Left ventricle myocardium superior (tissue), 1 donor: ENCODE results near the gene ATP9B. TPM values are rescaled to one million over a fixed set of nuclear protein-coding genes. Genes with fewer than 3 reads are reported as not detected.
"Not testable (repeated sequence)": the region's sequence is repeated elsewhere in the genome, so short reads cannot be mapped to it uniquely, and the experiment has no call there.

Source experiments
- ATAC-seq: fragments of 200-7000 bp; cut with Tn5 transposase; one replicate; pipeline ENCODE4 v1.9.1; 2020; ENCODE audit warnings: mild to moderate bottlenecking, moderate library complexity
- DNase-seq: peaks from one replicate; pipeline ENCODE4 v3.0.0-alpha.2; 2020
- intact Hi-C: fragments of 100-400 bp; cut with micrococcal nuclease; formaldehyde crosslinking; loops from one replicate; pipeline ENCODE4 v1.11.0; 2022
- total RNA-seq: library from RNA; stranded (reverse); fragmentation: NEBNext Ultra II Directional; extraction: Animal tissue kit (Norgen Biotek cat#: 25700); gene quantifications from one replicate; pipeline ENCODE4 v1.2.1, GENCODE V29; 2021
- donor health status: DM: no; HTN: yes; CAD: no; lungs with severe emphysema.

The ATP9B gene
- total RNA-seq, 1 donor from 2014 or later, result 14.0 TPM

DNA sequence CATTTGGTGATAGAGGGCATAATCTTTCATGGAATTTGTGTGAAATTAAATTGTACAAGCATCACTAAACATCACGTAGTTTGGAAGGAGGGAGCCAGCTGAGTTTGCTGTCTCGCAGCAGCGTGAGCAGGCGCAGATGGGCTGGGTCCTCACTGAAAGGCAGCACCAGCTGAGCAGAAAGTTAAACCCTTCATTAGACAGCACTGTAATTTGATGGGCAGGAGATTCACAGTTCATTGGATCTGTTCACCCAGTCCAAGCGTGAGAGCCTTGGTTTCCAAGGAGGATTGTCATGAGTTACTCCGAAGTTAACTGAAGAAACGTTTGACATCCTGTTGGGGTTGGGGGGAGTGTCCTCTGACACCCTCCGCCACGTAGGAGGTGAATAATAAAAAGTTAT is 236.7 kb downstream of the ATP9B start:
- intact Hi-C loops, result no loop called here
- no peak for DNase-seq
- ATAC-seq, result no peak

DNA sequence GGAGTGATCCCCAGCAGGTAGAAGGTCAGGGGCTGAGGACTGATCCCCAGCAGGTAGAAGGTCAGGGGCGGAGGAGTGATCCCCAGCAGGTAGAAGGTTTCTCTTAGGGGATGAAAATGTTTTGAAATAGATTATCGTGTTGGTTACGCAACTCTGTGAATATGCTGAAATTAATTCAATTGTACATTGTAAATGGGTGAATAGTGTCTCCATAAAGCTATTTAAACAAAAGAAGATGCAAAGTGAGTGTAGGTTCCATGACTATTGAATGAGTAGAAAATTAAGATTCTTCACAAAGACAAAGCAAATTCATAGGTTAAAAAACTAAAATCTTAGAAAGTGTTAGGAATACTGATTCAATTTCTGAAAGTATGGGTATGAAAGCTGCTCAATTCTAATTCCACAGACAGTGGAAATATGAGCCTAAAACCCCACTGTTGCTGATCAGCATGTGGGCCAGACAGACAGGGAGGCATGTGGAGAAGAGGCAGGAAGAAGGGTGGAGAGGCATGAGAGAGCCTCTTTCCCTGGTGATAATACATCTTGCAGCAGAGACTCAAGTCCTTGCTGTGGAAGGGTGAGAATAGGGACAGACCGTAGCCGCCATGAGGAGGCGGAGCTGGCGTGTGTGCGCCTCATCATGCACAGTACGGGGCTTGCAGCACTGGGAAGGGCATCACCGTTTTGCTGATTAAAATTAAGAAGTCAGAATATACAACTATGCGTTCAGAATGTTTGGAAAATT is 240.6 kb downstream of the ATP9B start:
- intact Hi-C loops, result no loop called here
- ATAC-seq (no peak), DNase-seq (no peak)

GRCh38 chr18:79314838-79315388 is 245.7 kb downstream of the ATP9B start:
- intact Hi-C loops, result no loop called here
- no peak for DNase-seq
- no peak for ATAC-seq

DNA sequence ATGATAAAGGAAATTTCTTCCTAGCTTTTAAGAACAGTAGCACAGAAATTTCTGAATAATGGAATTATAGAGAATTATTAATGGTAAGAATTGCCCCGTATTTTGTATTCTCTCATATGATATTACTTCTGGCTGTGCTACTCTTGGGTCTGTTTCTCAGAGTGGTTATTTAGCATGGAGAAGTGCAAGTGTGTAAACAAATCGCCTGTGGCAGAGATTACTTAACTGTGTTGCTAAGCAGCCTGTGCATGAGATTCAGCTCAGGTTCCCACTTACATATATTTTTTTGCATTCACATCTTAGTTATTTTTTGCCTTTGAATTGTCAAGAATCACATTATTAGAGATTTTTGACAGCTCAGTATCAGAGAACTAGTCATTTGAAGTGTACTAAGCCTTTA is 246.4 kb downstream of the ATP9B start:
- no peak for DNase-seq
- no peak for ATAC-seq
- intact Hi-C loops, result no loop called here

GRCh38 chr18:79317703-79318102 is 248.5 kb downstream of the ATP9B start:
- ATAC-seq (no peak), DNase-seq (no peak)
- intact Hi-C loops, result no loop called here

GRCh38 chr18:79318142-79318673 is 249.0 kb downstream of the ATP9B start:
- intact Hi-C loops, result no loop called here
- ATAC-seq (no peak), DNase-seq (no peak)

DNA sequence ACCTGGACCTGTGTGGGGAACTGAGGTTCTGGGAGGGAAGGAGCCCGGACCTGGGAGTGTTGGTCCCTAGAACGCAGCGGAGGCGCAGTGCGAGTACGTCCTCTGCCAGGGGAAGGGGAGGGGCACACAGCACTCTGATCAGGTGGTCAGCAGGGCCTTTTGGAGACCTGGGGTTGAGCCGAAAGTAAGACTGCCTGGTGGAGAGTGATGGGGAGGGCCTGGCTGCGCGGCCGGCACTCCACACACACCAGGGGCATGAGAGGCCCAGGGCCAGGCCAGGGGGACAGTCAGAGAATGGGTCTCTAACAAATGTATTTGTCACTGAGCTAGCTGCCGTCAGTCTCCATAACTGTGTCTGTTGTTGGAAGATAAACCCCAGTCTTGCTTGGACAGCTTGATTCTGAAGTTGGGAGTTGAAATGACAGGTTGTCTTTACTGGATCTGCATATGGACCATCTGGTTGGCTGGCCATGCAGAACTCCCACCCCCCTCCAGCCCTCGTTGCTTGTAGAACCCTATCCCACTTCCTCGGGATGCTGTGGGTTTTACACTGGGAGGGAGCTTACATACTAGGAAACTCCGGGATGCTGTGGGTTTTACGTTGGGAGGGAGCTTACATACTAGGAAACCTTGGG is 251.1 kb downstream of the ATP9B start:
- intact Hi-C loops, result no loop called here
- DNase-seq, result no peak

DNA sequence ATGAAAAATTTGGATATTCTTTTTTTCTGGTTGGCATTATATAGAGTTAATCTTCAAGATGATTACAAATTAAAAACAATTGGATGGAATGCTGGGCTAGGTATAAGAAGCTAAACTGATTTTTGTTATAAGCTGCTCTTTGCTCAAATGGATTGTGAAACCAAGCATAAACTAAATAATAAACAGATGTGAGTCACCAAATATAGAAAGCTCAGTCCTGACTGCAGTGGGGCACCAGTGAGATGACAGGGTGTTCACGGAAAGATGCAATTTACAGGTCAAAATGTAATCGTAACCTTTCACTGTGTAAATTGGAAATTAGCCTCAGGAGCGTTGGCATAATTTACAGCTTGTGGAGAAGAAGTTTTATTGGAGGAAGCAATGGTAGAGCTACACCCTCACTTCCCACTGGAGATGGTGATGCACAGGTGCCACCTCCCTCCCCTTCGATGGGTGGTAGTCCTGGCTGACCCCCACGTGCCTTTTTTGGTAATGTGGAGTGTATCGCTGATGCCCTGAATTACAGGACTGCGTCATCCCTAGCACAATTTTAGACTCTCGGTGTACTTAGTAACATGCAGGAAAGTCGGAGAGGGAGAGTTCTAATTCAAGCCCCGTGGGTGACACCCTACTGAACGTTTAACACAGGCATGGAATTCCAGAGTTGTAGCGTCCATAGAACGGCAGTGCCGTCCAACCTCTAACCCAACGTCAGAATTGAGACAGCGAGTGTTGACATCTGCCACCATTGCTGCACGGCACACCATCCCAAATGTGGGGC is 252.6 kb downstream of the ATP9B start:
- DNase-seq (no peak), ATAC-seq (no peak)
- intact Hi-C loops, result no loop called here

More for the DNA sequence above, 251.1 kb downstream of the ATP9B start:
- no peak for ATAC-seq

- ATAC-seq, result no peak
- DNase-seq, result no peak
- intact Hi-C loops, result no loop called here
Observed at GRCh38 chr18:79322441-79322840, 253.2 kb downstream of the ATP9B start.

- intact Hi-C loops, result no loop called here
- ATAC-seq (no peak), DNase-seq (no peak)
Observed at GRCh38 chr18:79323471-79323870, 254.3 kb downstream of the ATP9B start.

GRCh38 chr18:79326413-79327198 is 257.4 kb downstream of the ATP9B start:
- ATAC-seq, result no peak
- intact Hi-C loops, result no loop called here

DNA sequence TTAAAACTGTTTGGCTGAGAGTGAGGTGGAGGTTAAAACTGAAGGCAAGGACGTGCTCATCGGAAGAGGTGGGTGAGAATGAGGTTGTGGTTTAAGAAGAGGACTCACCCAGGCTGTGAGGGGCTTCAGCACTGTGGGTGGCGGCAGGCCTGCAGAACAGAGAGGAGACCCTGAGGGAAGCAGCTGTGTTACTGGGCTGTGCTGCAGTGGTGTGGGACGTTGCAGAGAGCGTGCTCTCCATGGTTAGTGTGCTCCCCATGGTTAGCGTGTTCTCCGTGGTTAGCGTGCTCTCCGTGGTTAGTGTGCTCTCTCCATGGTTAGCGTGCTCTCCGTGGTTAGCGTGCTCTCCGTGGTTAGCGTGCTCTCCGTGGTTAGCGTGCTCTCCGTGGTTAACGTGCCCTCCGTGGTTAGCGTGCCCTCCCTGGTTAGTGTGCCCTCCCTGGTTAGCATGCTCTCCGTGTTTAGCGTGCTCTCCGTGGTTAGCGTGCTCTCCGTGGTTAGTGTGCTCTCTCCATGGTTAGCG is 258.1 kb downstream of the ATP9B start:
- DNase-seq (no peak), ATAC-seq (no peak)
- intact Hi-C loops, result no loop called here

More at GRCh38 chr18:79326413-79327198, 257.4 kb downstream of the ATP9B start:
- DNase-seq, result no peak

GRCh38 chr18:79327915-79328314 is 258.7 kb downstream of the ATP9B start:
- ATAC-seq, intact Hi-C loops, DNase-seq: not testable (repeated sequence)

GRCh38 chr18:79328887-79329286 is 259.7 kb downstream of the ATP9B start:
- intact Hi-C loops, result no loop called here
- DNase-seq, result no peak
- ATAC-seq, result no peak

- intact Hi-C loops, result no loop called here
- no peak for ATAC-seq
Observed at GRCh38 chr18:79329786-79330185, 260.6 kb downstream of the ATP9B start.

DNA sequence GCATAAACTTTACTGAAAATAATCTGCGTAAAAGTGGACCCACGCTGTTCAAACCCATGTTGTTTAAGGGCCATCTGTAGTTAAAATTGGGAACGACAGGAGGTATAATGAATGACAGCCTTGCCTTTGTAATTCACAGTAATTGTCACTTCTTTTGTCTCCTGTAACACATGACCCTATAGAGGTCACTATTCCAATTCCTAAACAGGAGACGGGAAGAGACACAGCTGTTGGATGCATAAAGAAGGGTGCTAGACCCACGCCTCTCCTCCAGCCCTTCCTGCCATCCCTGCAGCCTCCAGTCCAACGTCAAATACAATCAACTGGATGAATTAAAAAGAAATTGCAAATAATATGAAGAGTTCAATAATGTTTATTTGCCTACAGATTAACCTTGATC is 263.5 kb downstream of the ATP9B start:
- intact Hi-C loops, result no loop called here
- no peak for DNase-seq
- no peak for ATAC-seq

More at GRCh38 chr18:79329786-79330185, 260.6 kb downstream of the ATP9B start:
- no peak for DNase-seq

GRCh38 chr18:79333046-79333445 is 263.9 kb downstream of the ATP9B start:
- DNase-seq (no peak), ATAC-seq (no peak)
- intact Hi-C loops, result no loop called here

GRCh38 chr18:79334496-79335233 is 265.5 kb downstream of the ATP9B start:
- ATAC-seq (no peak), DNase-seq (no peak)

More at GRCh38 chr18:79334496-79335233, 265.5 kb downstream of the ATP9B start:
- intact Hi-C loops, result no loop called here
